A673 (cell line): Measurements from ENCODE around the gene SENP5.

ENCODE experiments used
- CTCF ChIP-seq: fragments of 300-800, 200-600 bp; sonication (generic); conservative IDR thresholded peaks from 2 replicates; pipeline ENCODE4 v1.5.1; 2017; ENCODE audit warnings: low read depth, mild to moderate bottlenecking, antibody characterized with exemption, low read length, moderate library complexity, mixed read lengths
- EZH2 ChIP-seq: fragments of 200-600 bp; sonication (generic); IDR thresholded peaks from 2 replicates; pipeline ENCODE4 v1.6.1; 2017; ENCODE audit warnings: borderline replicate concordance, low read depth, mild to moderate bottlenecking, mixed read lengths, antibody characterized with exemption, low read length; ENCODE audit not compliant: poor library complexity, severe bottlenecking

DNA sequence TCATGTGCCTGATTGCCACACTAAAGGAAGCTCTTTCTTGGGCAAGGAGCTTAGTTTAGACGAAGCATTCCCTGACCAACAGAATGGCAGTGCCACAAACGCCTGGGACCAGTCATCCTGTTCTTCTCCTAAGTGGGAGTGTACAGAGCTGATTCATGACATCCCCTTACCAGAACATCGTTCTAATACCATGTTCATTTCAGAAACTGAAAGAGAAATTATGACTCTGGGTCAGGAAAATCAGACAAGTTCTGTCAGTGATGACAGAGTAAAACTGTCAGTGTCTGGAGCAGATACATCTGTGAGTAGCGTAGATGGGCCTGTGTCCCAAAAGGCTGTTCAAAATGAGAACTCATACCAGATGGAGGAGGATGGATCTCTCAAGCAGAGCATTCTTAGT is 18.4 kb downstream of the SENP5 start:
- TF ChIP-seq EZH2 (no peak), CTCF (no peak)
